Measurements from ENCODE around the gene KYNU. TPM values are rescaled to one million over a fixed set of nuclear protein-coding genes. Genes with fewer than 3 reads are reported as not detected.

The KYNU gene
- total and polyA plus RNA-seq, 2 of the 13 experiments (the other 11 are each of a cell fraction or from before 2014, with no cell fraction given), result 21.9 to 68.6 TPM

- TF ChIP-seq ZFP91 (CRISPR knock-in tag; IDR thresholded peaks at IDR 0.05; ENCODE audit: borderline replicate concordance), result no peak
- no peak for TF ChIP-seq ZNF747 (CRISPR knock-in tag; IDR thresholded peaks at IDR 0.05; ENCODE audit: borderline replicate concordance)
- no peak for TF ChIP-seq ZNF329 (CRISPR knock-in tag; IDR thresholded peaks at IDR 0.05; ENCODE audit: low read depth)
- TF ChIP-seq ISL2 (CRISPR knock-in tag; IDR thresholded peaks at IDR 0.05), result peak; percentile 95
- TF ChIP-seq ZNF17 (CRISPR knock-in tag; IDR thresholded peaks at IDR 0.05), result no peak
- TF ChIP-seq FOXP4 (CRISPR knock-in tag; IDR thresholded peaks at IDR 0.05), result peak; percentile 94
- TF ChIP-seq HNF1A (IDR thresholded peaks at IDR 0.05; ENCODE audit: low read depth), result peak; percentile 69
- peak; percentile 81; the same call in 1 of the 2 replicates for TF ChIP-seq HNF1A (CRISPR knock-in tag; IDR thresholded peaks at IDR 0.05; ENCODE audit: borderline replicate concordance)
- no peak; the same call in 1 of the 2 replicates for TF ChIP-seq ZSCAN5A (CRISPR knock-in tag; IDR thresholded peaks at IDR 0.05; ENCODE audit: borderline replicate concordance)
- TF ChIP-seq ZBTB39 (CRISPR knock-in tag; IDR thresholded peaks at IDR 0.05), result peak; percentile 81; the same call in 1 of the 2 replicates
- no peak for TF ChIP-seq PREB (CRISPR knock-in tag; IDR thresholded peaks at IDR 0.05)
- TF ChIP-seq ZFAT (CRISPR knock-in tag; conservative IDR thresholded peaks at IDR 0.05), result no peak
- TF ChIP-seq DMTF1 (CRISPR knock-in tag; IDR thresholded peaks at IDR 0.05), result no peak
Observed at GRCh38 chr2:142863485-142863961, 13.9 kb upstream of the KYNU start (continued).

Measured in HepG2 (cell line).